Fibroblast of villous mesenchyme (primary cell): ENCODE measurements around the gene LRPAP1. TPM values are rescaled to one million over a fixed set of nuclear protein-coding genes. Genes with fewer than 3 reads are reported as not detected.

Source experiments
- DNase-seq: peaks from one replicate; pipeline ENCODE4 v3.0.0-alpha.2; 2010; ENCODE audit warnings: low read depth
- H3K4me3 ChIP-seq: 2 replicates; pipeline ENCODE4 v1.5.1; 2011; ENCODE audit warnings: low read depth, mild to moderate bottlenecking, low read length
- total RNA-seq: library from RNA; depleted of rRNA; stranded (reverse); fragments of >200 nt; gene quantifications from 2 replicates; pipeline ENCODE4 v1.2.3, GENCODE V29; 2012
- TF ChIP-seq, protein P1 (sequence below): IDR thresholded peaks from 2 replicates; pipeline ENCODE4 v1.5.1; 2012; ENCODE audit warnings: low read depth, mild to moderate bottlenecking, low read length; ENCODE audit not compliant: insufficient read depth

Gene LRPAP1
- total RNA-seq, 1 donor, result 21.2 TPM

DNA sequence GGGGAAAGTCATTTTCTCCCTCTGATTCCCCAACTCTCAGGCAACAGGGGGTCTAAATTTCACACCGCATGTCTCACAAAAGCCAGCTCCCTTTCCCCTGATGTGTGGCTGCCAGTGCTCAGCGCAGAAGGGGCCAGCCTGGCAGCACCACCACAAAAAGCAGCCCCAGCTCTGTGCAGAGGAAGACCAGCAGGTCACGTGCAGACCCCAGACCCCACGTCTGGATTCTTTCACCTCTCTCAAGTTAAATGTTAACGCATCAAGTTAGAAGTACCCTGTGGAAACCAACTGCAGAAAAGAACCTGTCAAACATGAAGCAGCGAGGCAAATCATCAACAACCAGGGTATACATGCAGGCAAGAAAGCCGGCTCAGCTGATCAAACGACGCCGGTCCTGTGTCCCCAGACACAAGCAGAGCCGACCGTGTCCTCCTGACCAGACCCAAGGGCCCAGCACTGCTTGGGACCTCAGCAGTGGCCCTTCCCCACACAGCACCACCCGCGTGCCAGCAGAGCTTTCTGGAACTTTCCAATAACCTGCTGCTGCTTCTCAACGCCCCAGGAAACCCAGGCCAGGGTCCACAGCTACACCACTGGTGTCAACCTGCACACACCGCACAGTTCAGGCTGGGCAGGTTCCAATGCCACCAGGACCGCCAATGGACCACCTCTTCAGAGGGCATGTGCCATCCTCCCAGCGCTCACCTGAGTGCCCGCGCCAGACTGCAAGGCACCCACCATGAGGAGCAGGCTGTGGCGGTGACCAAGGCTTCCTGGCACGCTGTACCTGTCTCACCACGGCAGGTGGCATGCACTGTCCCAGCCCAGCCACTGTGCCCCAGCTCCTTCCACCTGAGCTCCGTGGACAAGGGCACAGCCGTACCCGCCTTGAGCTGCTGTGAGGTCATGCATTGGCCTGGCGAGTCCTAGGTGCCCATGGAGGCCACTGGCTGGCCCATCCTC is 4.0 kb downstream of the LRPAP1 start:
- TF ChIP-seq, protein P1, sequence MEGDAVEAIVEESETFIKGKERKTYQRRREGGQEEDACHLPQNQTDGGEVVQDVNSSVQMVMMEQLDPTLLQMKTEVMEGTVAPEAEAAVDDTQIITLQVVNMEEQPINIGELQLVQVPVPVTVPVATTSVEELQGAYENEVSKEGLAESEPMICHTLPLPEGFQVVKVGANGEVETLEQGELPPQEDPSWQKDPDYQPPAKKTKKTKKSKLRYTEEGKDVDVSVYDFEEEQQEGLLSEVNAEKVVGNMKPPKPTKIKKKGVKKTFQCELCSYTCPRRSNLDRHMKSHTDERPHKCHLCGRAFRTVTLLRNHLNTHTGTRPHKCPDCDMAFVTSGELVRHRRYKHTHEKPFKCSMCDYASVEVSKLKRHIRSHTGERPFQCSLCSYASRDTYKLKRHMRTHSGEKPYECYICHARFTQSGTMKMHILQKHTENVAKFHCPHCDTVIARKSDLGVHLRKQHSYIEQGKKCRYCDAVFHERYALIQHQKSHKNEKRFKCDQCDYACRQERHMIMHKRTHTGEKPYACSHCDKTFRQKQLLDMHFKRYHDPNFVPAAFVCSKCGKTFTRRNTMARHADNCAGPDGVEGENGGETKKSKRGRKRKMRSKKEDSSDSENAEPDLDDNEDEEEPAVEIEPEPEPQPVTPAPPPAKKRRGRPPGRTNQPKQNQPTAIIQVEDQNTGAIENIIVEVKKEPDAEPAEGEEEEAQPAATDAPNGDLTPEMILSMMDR, result no peak
- no peak overlapping the region for H3K4me3 ChIP-seq
- no peak for DNase-seq

DNA sequence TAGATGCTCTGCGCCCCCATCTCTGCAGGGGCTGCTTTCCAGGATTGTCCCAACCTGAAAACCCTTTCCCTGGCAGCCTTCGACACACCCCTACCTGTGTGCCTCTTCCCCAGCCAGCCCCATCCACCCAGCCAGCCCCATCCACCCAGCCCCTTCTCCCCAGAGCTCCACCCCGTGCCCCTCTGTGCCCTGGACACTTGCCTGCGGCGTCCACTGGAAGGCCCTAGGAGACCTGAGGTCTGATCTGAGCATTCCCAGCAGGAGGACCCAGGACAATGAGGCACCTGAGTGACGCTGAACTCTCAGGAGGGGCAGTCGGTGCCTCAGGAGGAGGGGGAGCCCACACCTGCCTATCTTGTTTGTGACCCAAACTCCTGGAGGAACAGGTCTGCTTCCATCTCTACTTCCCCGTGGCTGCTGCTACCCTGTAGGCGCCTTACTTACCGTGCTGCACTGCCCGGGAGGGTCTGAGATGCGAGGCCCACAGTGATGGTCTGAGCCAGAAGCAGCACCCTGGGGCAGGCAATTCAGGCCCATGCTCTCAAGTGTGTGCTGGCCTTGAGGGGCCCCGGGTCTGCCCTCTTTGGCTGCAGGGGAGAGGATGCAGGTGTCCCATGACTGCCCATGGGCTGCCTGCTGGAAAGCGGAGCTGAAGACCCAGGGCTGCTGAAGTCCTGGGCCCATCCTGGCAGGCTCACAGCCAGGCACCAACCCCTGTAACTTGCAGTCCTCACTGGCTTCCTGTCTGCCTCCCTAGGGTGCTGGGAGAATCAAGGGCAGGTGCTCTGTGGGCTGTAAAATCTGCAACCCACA is 4.9 kb downstream of the LRPAP1 start:
- H3K4me3 ChIP-seq, result no peak overlapping the region
- no peak for DNase-seq

DNA sequence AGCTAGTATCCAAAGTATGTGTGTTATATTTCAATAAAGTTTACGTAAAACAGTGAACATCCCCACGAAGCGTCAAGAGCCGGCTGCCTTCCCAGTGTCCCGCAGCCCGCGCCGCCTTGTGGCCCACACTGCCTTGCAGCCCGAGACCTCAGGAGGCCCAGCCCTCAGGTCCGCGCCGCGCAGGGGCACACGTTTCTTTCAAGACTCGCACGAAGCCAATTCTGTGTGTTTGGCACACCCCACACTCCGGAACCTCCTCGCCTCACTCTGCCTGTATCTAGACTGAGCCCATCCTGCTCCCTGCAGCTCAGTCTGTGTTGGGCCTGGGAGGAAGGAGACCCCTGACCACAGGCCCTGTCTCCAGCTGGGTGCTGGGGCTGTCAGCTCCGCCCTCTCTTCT is 5.8 kb downstream of the LRPAP1 start:
- TF ChIP-seq, protein P1, result no peak
- DNase-seq, result no peak
- no peak overlapping the region for H3K4me3 ChIP-seq

More for the DNA sequence above, 4.9 kb downstream of the LRPAP1 start:
- TF ChIP-seq, protein P1, result no peak

GRCh38 chr4:3525532-3526430 is 6.4 kb downstream of the LRPAP1 start:
- H3K4me3 ChIP-seq, result no peak overlapping the region
- no peak for DNase-seq
- TF ChIP-seq, protein P1, result no peak

DNA sequence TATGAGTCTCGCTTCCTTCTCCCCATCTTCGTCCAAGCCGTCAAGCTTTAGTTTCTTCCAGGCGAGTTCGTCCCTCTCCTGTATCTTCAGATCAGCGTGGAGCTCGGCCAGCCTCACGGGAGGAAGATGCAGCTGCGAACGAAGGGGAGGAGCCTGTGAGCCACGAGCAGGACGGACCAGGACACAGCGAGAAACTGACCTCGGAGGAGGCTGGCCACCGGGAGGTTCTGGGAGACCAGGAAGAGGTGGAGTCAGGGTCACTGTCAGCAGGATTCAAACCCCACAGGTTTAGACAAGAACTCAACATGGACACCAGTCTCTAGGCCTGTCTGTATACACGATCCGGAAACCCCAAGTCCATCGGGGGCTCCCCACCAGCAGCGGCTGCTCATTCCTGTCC is 7.3 kb downstream of the LRPAP1 start:
- DNase-seq, result peak; percentile 30
- H3K4me3 ChIP-seq, result no peak overlapping the region
- TF ChIP-seq, protein P1, result no peak

GRCh38 chr4:3524349-3524748 is 7.9 kb downstream of the LRPAP1 start:
- no peak for DNase-seq
- TF ChIP-seq, protein P1, result no peak
- no peak overlapping the region for H3K4me3 ChIP-seq
